ENCODE results near the gene PXYLP1. TPM values are rescaled to one million over a fixed set of nuclear protein-coding genes. Genes with fewer than 3 reads are reported as not detected.

PXYLP1 gene
- total RNA-seq, 1 experiment from 2014 or later, result 6.2 TPM

DNA sequence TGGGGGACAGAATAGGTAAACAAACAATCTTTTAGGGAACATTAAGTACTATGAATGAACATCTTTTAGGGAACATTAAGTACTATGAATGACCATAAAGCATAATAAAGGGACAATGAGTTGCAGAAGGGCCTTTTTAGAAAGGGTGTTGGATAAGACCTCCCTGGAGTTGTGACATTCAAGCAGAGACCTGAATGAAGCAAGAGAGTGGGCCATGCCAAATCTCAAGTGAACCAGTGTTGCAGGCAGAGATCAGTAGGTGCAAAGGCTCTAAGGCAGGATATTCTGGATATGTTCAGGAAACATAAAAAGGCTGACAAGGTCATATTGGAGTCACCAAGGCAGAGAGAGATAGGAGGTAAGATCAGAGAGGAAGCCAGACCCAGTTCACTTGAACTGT is 107.3 kb downstream of the PXYLP1 start:
- no peak for DNase-seq
- no peak overlapping the region for H3K4me3 ChIP-seq (ENCODE audit: low read length)
- no peaks in the 10 kb centered on the region for H3K79me2 ChIP-seq (ENCODE audit: low read length)
- CTCF ChIA-PET, result no interaction called here
- no peaks in the 10 kb centered on the region for H3K9me2 ChIP-seq (replicated peaks; ENCODE audit: low read length)
- ATAC-seq, result no peak
- H3K36me3 ChIP-seq (ENCODE audit: low read depth, low read length), result no peaks in the 10 kb centered on the region
- H3K9me3 ChIP-seq (ENCODE audit: low read length), result no peaks in the 10 kb centered on the region
- no peak overlapping the region for H2AFZ ChIP-seq (ENCODE audit: low read length)
- no peak overlapping the region for H3K9ac ChIP-seq (ENCODE audit: low read length)
- TF ChIP-seq EZH2phosphoT487 (IDR thresholded peaks at IDR 0.05; ENCODE audit: borderline replicate concordance, low read length) (no peak), EZH2 (IDR thresholded peaks at IDR 0.05; ENCODE audit: low read length, unreplicated experiment) (no peak)
- TF ChIP-seq, protein P1, sequence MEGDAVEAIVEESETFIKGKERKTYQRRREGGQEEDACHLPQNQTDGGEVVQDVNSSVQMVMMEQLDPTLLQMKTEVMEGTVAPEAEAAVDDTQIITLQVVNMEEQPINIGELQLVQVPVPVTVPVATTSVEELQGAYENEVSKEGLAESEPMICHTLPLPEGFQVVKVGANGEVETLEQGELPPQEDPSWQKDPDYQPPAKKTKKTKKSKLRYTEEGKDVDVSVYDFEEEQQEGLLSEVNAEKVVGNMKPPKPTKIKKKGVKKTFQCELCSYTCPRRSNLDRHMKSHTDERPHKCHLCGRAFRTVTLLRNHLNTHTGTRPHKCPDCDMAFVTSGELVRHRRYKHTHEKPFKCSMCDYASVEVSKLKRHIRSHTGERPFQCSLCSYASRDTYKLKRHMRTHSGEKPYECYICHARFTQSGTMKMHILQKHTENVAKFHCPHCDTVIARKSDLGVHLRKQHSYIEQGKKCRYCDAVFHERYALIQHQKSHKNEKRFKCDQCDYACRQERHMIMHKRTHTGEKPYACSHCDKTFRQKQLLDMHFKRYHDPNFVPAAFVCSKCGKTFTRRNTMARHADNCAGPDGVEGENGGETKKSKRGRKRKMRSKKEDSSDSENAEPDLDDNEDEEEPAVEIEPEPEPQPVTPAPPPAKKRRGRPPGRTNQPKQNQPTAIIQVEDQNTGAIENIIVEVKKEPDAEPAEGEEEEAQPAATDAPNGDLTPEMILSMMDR (conservative IDR thresholded peaks at IDR 0.05; ENCODE audit: low read depth, low read length), result no peak
- no peak overlapping the region for H3K27ac ChIP-seq (ENCODE audit: low read length)
- intact Hi-C loops (cut with micrococcal nuclease), result no loop called here
- peaks cover 15% of the 10 kb centered on the region; the same call in 1 of the 2 replicates for H3K4me1 ChIP-seq (ENCODE audit: insufficient read depth, low read length)
- H3F3A ChIP-seq (ENCODE audit: low read length, unreplicated experiment), result no peaks in the 10 kb centered on the region
- POLR2A ChIA-PET (ENCODE audit: unreplicated experiment), result no interaction called here
- BruUV-seq (replicated peaks), result no TSS peak
- H3K4me2 ChIP-seq (ENCODE audit: low read length), result no peak overlapping the region
- H3K27me3 ChIP-seq (ENCODE audit: low read length), result no peaks in the 10 kb centered on the region
- no peaks in the 10 kb centered on the region for H4K20me1 ChIP-seq (ENCODE audit: low read length)

- TF ChIP-seq, protein P1 (conservative IDR thresholded peaks at IDR 0.05; ENCODE audit: low read depth, low read length), result no peak
- TF ChIP-seq EZH2 (IDR thresholded peaks at IDR 0.05; ENCODE audit: low read length, unreplicated experiment) (no peak), EZH2phosphoT487 (IDR thresholded peaks at IDR 0.05; ENCODE audit: borderline replicate concordance, low read length) (no peak)
- Histone ChIP-seq H3K9me3 (ENCODE audit: low read length) (no peaks in the 10 kb centered on the region), H3K4me1 (ENCODE audit: insufficient read depth, low read length) (peaks cover 15% of the 10 kb centered on the region; the same call in 1 of the 2 replicates), H3K27me3 (ENCODE audit: low read length) (no peaks in the 10 kb centered on the region), H3K36me3 (ENCODE audit: low read depth, low read length) (no peaks in the 10 kb centered on the region), H3K4me3 (ENCODE audit: low read length) (no peak overlapping the region), H3K79me2 (ENCODE audit: low read length) (no peaks in the 10 kb centered on the region), H3K4me2 (ENCODE audit: low read length) (no peak overlapping the region), H3K27ac (ENCODE audit: low read length) (no peak overlapping the region), H3K9me2 (replicated peaks; ENCODE audit: low read length) (no peaks in the 10 kb centered on the region), H4K20me1 (ENCODE audit: low read length) (no peaks in the 10 kb centered on the region), H2AFZ (ENCODE audit: low read length) (no peak overlapping the region), H3F3A (ENCODE audit: low read length, unreplicated experiment) (no peaks in the 10 kb centered on the region), H3K9ac (ENCODE audit: low read length) (no peak overlapping the region)
- ChIA-PET POLR2A (ENCODE audit: unreplicated experiment) (no interaction called here), CTCF (no interaction called here)
- no peak for ATAC-seq
- DNase-seq, result no peak
- BruUV-seq (replicated peaks), result no TSS peak
- intact Hi-C loops (cut with micrococcal nuclease), result no loop called here
Measured at GRCh38 chr3:141341536-141341935, 109.9 kb downstream of the PXYLP1 start.

DNA sequence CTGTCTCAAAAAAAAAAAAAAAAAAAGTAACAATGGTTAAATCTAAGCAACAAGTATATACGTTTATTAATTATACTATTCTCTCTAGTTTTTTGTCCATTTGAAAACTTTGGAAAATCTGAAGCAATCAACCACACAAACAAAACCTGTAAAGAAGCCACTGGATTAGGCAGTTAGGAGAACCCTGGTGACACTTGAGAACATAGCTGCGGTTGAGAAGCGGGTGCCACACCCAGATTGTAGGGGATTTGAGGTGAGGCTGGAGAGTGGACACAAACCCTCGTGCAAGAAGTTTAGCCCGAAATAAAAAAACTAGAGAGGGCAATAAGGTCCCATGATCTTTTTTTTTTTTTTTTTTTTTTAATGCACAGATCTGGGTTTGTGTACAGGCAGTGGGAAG is 110.8 kb downstream of the PXYLP1 start:
- Histone ChIP-seq H3K36me3 (ENCODE audit: low read depth, low read length) (no peaks in the 10 kb centered on the region), H3K9ac (ENCODE audit: low read length) (no peak overlapping the region), H4K20me1 (ENCODE audit: low read length) (no peaks in the 10 kb centered on the region), H3K9me2 (replicated peaks; ENCODE audit: low read length) (no peaks in the 10 kb centered on the region), H3F3A (ENCODE audit: low read length, unreplicated experiment) (no peaks in the 10 kb centered on the region), H3K9me3 (ENCODE audit: low read length) (no peaks in the 10 kb centered on the region), H3K27me3 (ENCODE audit: low read length) (no peaks in the 10 kb centered on the region), H3K27ac (ENCODE audit: low read length) (no peak overlapping the region), H3K4me1 (ENCODE audit: insufficient read depth, low read length) (peaks cover 7% of the 10 kb centered on the region; the same call in 1 of the 2 replicates), H3K4me3 (ENCODE audit: low read length) (no peak overlapping the region), H3K4me2 (ENCODE audit: low read length) (no peak overlapping the region), H3K79me2 (ENCODE audit: low read length) (no peaks in the 10 kb centered on the region), H2AFZ (ENCODE audit: low read length) (no peak overlapping the region)
- CTCF ChIA-PET, result no interaction called here
- intact Hi-C loops (cut with micrococcal nuclease), result no loop called here
- BruUV-seq (replicated peaks), result no TSS peak
- ATAC-seq (no peak), DNase-seq (no peak)
- TF ChIP-seq EZH2 (IDR thresholded peaks at IDR 0.05; ENCODE audit: low read length, unreplicated experiment), result no peak
- TF ChIP-seq, protein P1 (conservative IDR thresholded peaks at IDR 0.05; ENCODE audit: low read depth, low read length), result no peak
- POLR2A ChIA-PET (ENCODE audit: unreplicated experiment), result no interaction called here
